GM12891 (cell line): ENCODE data around the gene ARRB1.

Experiments used
- PAX5 ChIP-seq: IDR thresholded peaks from 2 replicates; pipeline ENCODE4 v1.6.1; 2011; ENCODE audit warnings: low read length, moderate library complexity, mild to moderate bottlenecking; ENCODE audit not compliant: insufficient read depth, severe bottlenecking
- POLR2A ChIP-seq: IDR thresholded peaks from 2 replicates; pipeline ENCODE4 v1.6.1; 2011; ENCODE audit warnings: low read depth, low read length, control low read depth
- POLR2AphosphoS5 ChIP-seq: IDR thresholded peaks from 2 replicates; pipeline ENCODE4 v1.6.1; 2011; ENCODE audit warnings: low read depth, low read length, control low read depth
- POU2F2 ChIP-seq: IDR thresholded peaks from 2 replicates; pipeline ENCODE4 v1.6.1; 2011; ENCODE audit warnings: low read depth, mild to moderate bottlenecking, control low read depth, low read length, moderate library complexity
- SPI1 ChIP-seq: IDR thresholded peaks from 2 replicates; pipeline ENCODE4 v1.6.1; 2011; ENCODE audit warnings: low read depth, low read length, control low read depth
- TAF1 ChIP-seq: IDR thresholded peaks from 2 replicates; pipeline ENCODE4 v1.6.1; 2011; ENCODE audit warnings: low read depth, low read length, control low read depth

GRCh38 chr11:75342966-75343870 is 8.2 kb downstream of the ARRB1 start:
- no peak for TF ChIP-seq TAF1
- TF ChIP-seq POLR2A = no peak
- TF ChIP-seq POLR2AphosphoS5 = no peak
- TF ChIP-seq SPI1 = no peak
- no peak for TF ChIP-seq PAX5
- no peak for TF ChIP-seq POU2F2
